ENCODE measurements around the gene TM2D1.

- TF ChIP-seq CTCF (IDR thresholded peaks at IDR 0.05) = no peak
- TF ChIP-seq POLR2A (IDR thresholded peaks at IDR 0.05) = no peak
Measured at GRCh38 chr1:61699911-61700851, 24.8 kb downstream of the TM2D1 start.

Measured in vagina (tissue), 2 donors.